HG02759 (cell line): Measurements from ENCODE around the gene RFX3.
"Not testable (repeated sequence)": the region's sequence is repeated elsewhere in the genome, so short reads cannot be mapped to it uniquely, and the experiment has no call there.

Experiments used
- ATAC-seq: cut with Tn5 transposase; IDR thresholded peaks from one replicate; pipeline ENCODE4 v1.9.1; 2021; ENCODE audit warnings: mild to moderate bottlenecking, moderate library complexity; ENCODE audit not compliant: unreplicated experiment

RFX3 gene

DNA sequence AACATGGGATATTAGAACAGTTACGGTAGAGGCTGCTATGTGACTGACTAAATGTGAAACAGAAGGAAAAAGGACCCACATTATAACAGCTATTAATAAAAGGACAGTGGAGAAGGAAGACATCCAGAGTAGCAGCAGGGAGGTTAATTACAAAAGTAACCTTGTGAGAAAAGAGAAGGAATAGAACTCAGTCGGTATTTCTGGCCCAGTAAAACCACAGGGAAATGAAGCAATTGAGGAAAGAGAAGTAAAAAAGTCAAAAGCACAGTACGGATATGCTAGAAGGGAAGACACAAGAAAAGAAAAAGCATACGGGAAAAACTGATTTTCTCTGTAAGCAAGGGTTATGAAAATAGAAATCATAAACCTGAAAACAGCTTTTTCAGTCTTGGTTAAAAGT, 164.7 kb downstream of the RFX3 start:
- ATAC-seq: no peak

DNA sequence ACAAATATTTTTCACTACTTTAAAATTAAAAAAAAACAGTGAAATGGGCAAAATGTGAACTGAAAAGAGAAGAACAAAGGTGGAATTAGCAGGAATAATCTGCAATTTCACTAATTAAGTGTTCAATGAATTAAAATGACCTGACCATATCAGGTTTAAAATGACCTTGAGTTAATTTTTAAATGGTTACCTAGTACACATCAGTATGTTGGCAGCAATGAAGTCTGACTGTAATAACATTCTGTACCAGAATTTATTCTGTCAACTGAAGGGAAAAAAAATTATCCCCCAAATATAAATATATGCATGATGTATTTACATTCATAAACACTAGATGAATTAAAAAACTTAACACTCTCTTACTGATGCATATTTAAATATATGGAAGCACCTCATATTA, 165.6 kb downstream of the RFX3 start:
- ATAC-seq: no peak

DNA sequence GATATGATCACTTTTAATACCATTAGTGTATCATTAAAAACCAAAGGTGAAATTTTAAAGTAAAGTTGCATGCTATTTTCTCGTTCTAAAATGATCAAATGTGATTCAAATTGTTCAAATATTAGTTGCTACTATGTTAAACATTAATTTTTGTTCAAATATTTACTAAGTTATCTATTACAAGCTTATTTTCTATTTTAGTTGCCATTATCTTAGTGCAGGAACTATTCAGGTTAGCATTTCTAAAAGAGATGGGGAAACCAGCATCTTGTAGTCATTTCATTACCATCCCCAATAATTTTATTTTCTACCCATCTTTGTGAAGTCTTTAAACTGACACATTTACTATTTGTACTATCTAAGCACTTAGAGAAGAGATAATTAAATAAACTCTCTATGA, 166.0 kb downstream of the RFX3 start:
- ATAC-seq: no peak

DNA sequence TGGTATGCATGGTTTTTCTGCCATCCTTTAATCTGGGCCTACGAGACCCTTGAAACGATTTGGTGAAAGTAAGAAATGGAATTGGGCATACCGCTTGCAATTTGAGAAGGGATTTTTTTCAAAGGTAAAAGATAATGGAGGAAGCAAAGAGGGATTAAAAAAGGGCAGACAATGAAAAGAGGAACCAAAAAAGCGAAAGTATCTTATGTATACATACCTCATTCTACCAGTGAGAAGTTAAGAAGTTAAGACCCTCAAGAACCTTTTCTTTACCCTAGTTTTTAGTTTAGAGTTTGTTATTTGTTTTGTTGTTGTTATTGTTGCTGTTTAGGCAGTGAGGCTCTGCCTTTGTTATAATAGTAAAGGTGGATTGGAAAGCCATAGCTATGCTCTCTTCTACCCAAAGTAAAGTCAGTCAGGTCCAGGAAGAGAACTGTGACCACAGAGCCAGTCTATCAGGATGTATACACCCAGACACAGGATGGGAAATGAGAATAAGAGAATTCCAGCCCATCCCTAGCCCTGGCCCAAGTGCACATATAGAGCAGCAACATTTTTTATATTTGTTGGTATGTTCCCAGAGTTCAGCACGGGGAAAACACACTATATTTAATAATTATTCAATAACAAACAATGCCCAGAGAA, 166.6 kb downstream of the RFX3 start:
- no peak for ATAC-seq

DNA sequence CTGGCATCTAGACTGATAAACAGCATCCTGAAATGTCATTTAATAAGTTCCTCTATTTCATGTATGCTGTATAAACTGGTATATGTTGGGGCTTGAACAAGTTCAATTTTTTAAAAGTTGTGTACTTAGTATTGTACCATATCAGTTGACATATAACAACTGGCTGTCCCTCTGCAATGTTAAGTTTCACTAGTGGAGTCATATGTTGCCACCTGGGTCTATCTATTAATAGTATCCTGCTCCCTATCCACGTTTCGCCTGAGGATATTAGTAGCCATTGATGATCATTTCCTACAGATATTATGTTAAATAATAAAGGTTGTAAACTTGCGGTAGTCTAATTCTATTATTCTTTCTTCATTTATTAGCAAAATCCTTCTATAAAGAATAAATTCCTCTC, 177.6 kb downstream of the RFX3 start:
- no peak for ATAC-seq

DNA sequence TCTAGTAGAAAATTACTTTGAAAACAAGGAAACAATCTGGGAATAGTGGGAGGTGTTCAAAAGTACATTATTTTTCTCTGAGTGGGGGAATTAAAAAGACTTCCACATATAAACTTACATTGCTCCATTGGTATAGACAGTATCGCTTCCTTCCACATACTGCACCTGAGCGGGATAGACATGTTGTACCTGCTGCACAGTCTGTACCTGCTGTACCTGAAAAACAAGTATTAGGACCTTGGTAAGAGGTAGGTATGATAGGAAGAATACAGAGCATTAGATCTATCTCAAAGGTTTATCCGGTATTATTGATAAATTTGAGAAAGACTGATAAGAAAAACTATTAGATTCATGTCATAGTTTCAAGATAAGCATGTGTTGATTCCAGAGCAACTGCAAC, 179.3 kb downstream of the RFX3 start:
- no peak for ATAC-seq

DNA sequence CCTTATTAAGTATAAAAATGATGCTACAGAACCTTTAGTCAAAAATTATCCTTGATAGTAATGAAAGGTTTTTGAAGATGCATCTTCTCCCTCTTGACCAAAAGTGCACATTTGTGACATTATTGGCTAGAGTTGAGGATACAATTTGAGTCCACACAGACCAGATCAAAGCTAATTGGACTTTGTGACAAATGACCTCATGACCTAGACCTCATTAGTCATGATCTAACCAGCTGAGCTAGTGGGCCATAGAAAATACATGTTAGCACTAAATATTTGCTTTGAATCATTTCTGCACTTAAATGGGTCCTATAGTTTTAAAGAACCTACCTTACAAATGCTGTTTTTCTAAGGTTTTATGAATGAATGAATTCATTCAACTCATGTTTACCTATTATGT, 182.1 kb downstream of the RFX3 start:
- ATAC-seq: no peak

DNA sequence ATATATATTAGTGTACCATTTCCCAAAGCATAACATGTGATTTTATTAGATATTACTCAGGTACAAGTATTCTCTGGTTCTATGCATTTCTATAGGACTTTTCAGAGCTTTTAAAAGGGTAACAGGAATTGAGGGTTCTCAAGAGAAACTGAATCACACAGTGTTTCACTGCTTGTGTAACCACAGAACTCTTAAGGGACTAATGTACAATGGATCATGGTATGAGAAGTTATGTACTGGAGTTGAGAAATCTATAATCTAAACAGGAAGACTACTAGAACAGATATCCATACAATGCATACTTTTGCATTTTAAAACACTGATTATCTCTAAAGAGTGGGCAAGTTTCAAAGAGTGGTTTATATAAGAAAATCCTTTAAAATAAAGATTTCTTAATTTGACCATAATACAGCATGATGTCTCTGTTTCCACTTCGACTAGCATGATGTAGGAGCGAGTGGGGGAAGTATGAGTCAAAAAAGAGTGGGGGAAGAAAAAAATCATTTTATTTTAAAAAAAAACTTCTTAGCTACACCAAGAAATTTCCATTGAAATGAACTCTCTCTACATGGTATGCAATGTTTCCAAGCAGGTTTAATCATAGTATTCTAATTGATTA, 183.5 kb downstream of the RFX3 start:
- ATAC-seq: no peak

DNA sequence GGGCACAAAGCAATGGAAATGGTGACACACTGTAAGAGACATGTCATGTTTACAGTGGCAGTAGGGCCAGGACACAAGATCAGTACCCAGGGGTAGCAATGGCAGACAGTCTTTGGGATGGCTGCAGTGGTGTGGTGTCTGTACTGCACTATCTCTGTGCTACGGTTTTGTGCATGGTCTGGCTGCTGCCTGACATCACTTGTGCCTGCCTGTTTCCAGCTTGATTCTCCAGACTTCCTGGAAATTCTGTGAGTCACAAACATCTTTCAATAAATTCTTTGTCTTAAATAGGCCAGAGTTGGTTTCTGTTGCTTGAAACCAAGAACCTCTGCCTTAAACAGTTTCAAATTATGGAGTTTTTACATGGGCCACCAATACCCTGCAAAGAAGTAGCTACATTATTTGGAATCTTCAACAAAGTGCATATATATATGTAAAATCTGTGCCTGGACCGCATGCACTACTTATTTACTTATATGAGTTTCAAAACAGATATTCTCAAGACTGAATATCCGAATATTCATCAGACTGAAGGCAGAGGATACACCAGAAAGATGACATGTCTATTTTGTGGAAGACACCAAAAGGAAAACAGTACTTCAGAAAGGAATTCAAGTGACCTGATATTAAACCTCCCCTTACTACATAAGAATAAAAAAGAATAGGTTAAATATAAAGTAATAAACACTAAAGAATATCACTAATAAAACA, 188.1 kb downstream of the RFX3 start:
- no peak for ATAC-seq

DNA sequence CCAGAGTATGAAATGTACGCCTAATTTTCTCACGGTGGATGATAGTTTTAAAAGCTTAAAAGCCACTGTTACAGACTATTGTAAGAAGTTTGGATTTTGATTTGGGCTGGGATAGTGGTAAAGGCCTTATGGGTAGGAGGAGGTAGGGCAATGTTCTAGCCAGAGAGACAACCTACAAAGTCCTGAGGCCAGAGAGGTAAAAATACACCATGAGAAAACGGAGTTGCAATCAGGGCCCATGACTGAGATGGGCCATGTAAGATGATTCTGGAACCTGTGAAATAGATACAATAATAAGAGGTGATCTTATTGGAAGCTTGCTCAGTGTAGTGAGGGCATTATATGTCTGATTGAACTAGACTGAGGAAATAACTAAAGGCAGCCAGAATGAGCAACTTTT, 188.8 kb downstream of the RFX3 start:
- no peak for ATAC-seq

DNA sequence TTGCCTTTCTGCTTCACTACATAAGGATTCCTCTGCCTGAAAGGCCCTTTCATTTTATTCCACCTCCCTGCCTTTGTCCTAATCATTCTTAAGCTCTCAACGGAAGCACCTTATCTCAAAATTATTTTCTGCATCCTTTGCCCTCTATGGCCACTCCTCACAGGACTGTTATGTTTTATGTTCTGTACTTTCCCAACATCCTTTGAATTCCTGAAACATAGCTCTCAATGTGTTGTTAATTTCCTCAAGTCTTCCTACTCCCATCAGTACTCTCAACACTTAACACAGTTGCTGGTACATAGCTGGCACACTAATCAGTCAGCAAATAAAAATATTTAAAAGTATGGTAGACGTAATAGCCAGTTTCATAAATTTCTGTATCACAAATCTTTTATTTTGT, 193.0 kb downstream of the RFX3 start:
- no peak for ATAC-seq

DNA sequence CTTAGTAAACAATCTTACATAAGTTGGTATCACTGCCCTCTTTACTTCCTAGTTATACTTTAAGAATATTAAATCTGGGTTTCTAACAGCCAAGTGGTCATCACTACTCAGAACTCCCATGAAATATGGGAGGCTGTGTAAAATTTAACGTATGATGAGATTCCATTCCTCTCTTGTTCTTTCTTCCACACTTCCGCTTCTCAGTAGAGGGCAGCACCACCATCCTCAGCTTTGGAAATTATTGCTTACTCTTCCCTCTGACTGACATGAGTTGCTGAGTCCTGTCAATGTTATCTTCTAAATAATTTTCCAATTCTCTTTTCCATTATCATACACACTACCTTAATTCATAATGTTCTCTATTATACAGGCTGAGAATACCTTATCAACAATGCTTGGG, 194.0 kb downstream of the RFX3 start:
- no peak for ATAC-seq

DNA sequence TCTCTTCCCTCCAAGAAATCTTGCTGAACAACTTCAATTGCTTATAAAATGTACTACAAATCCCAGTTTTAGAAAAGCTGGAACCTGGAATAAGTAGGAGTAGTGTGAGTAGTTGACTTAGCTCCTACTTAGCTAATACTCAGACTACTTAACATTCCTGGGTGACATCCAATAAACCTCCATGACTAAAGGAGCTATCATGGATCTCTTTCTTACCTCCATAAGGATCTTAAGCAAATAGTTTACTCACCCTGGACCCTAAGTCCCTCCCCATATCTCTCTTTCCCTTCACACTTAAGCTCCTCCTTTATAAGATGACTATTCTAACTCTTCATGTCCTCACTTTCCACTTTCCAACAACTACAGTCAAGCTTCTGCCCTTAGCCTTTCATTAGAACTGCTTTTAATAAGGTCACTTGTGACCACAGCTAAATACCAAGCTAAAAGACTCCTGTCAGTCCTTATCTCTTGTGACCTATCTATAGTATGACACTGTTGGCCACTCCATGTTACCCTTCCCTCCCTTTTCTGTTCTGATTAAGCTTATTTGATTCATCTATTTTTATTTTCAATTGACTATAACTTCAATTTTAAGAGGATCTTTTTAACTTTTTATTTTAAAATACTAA, 194.9 kb downstream of the RFX3 start:
- ATAC-seq: no peak

DNA sequence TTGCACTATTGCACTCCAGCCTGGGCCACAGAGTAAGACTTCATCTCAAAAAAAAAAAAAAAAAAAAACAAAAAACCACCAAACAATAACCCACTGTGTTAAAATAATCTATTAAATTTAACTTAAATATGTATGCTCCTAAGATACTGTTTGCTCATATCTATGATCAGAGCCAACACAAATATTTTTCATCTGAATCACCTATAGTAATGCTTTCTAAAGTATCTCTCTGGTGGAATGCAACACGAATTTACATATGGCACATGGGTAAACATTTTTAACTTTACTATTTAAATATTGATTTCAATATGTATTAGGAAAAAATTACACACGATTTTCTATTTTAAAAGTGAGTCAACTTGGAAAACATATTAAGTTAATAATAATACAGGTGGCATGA, 196.4 kb downstream of the RFX3 start:
- no peak for ATAC-seq

DNA sequence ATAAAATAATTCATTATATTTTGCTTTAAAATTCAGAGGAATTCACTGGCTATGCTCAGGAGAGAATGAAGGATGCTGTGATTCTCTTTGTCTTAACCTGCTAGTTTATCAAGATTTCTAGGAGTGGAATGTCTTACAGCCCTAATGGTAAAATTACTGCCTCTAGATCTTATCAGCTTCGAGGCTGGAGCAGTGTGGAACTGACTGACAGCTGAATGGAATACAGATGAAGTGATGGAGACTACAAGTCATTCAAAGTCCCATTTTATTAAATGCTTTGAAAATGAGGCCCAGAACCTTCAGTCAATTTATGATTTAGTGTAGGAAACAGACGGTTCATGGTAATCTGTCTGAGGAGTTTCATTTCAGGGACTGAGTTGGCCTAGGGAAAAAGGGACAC, 202.1 kb downstream of the RFX3 start:
- no peak for ATAC-seq

DNA sequence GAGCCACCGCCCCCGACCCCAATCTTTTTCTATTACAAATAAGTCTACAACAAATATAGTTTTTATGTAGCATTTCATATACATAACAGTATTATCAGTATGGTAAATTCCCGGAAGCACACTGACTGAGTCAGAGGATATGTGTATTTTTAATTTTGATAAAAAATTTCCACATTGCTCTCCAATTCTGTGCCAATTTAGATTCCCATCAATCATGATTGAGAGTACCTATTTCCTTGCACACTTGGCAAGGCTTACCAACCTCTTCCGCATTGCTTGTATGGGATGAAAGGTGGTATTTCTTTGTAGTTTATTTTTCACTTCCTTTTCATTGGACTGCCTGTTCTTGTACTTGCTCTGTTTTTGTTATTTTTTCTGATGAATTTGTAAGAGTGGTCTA, 204.6 kb downstream of the RFX3 start:
- no peak for ATAC-seq

DNA sequence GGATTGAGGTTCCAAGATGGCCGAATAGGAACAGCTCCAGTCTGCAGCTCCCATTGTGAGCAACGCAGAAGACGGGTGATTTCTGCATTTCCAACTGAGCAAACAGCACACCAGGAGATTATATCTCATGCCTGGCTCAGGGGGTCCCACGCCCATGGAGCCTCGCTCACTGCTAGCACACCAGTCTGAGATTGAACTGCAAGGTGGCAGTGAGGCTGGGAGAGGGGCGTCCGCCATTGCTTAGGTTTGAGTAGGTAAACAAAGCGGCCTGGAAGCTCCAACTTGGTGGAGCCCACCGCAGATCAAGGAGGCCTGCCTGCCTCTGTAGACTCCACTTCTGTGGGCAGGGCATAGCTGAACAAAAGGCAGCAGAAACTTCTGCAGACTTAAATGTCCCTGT, 213.2 kb downstream of the RFX3 start:
- not testable (repeated sequence) for ATAC-seq

DNA sequence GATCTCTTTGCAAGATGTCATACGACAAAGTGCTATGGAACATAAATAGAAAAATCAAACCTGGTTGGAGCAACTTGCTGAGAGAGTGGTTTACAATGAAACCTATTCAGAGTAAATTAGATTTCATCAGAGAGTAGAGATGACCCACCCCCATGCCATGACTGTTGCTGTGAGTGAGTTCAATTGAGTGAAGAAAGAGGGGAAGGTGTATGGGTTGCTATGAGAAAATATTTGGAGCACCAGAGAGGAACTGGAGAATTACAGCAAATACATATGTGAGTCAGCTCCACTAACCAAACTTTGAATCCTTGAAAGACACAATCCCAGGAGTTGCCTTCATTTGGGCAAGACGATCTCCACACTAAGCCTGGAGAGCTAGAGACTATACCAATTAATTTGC, 217.2 kb downstream of the RFX3 start:
- no peak for ATAC-seq

DNA sequence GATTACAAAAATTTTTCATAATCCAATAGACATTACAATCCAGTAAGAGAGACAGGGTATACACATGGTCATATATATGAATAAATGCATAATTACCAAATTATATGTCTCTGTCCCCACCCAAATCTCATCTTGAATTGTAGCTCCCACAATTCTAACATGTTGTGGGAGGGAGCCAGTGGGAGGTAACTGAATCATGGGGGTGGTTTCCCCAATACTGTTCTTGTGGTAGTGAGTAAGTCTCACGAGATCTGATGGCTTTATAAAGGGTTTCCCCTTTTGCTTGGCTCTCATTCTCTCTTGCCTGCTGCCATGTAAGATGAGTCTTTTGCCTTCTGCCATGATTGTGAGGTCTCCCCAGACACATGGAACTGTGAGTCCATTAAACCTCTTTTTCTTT, 221.4 kb downstream of the RFX3 start:
- not testable (repeated sequence) for ATAC-seq

DNA sequence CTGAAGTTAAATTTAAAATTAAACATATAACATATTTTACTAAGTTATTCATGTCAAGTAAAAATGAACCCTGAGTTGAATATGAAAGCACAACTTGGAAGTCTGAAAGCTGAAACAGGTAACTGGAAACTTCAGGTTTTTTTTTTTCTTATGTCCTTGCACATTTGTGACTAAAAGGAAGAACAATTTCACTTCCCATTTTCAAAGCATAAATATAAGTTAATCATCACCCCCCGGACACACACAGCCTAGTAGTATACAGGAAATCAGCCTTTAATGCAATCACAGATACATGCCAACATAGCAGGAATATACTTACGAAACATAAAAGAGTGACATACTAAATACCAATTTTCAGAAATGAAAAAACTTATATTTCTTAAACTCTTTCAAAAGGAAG, 225.9 kb downstream of the RFX3 start:
- peak; percentile 98 for ATAC-seq

DNA sequence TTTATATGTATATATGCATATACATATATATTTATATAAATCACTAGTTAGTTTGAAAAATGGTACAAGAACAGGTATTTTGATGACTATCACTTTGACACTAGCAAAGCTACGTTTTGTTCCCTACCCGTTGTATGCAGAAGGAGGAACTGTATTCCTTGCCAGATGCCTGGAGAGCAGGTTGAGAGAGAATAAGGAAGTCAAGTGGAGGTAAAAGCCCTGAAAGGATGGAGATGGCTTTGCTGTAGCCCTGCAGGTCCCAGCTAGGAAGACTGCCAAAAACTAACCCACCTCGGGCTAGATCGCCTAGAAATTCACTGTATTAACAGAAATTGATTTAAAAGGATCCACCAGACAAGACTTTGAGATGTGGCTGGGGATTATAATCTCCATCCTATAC, 229.3 kb downstream of the RFX3 start:
- ATAC-seq: no peak

DNA sequence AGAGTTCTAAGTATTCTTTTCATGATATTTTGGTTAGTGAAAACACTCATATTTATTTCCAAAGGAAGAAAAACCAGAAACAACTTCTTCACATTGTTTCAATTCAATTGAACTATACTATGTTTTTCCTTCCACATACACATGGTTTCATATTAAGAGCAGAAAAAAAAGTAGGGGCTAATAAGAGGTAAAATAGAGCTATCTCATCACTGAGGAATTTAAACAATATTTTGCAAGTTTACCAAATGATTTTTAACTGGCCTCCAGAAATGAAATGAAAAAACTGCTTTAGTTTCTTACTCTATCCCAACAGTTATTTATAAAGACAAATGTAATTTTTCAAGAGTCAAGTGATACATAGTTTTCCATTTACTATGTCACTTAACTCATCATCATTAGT, 233.5 kb downstream of the RFX3 start:
- ATAC-seq: no peak
